NCI-H2196 (cell line): ENCODE data around the gene QKI.
A peak's percentile ranks its signal among the peaks of the same experiment; 100 is the strongest.
"Not testable (repeated sequence)": the region's sequence is repeated elsewhere in the genome, so short reads cannot be mapped to it uniquely, and the experiment has no call there.

Experiments
- DNase-seq: peaks from one replicate; lab custom pipeline; 2025; ENCODE audit not compliant: unreplicated experiment; lab: John Stamatoyannopoulos, UW

Gene QKI

GRCh38 chr6:163438298-163438939 lies 23.9 kb downstream of the QKI start:
- no peak for DNase-seq

GRCh38 chr6:163438940-163439335 lies 24.4 kb downstream of the QKI start:
- peak; percentile 9 for DNase-seq

- DNase-seq: not testable (repeated sequence)
Observed at GRCh38 chr6:163439390-163439789, 24.9 kb downstream of the QKI start.

GRCh38 chr6:163439997-163440396 lies 25.5 kb downstream of the QKI start:
- DNase-seq: no peak

GRCh38 chr6:163442336-163442735 lies 27.8 kb downstream of the QKI start:
- no peak for DNase-seq

GRCh38 chr6:163444077-163444476 lies 29.6 kb downstream of the QKI start:
- DNase-seq: no peak

GRCh38 chr6:163446549-163446948 lies 32.0 kb downstream of the QKI start:
- DNase-seq: no peak

- DNase-seq: no peak
Observed at GRCh38 chr6:163449076-163449475, 34.6 kb downstream of the QKI start.

GRCh38 chr6:163454425-163454824 lies 39.9 kb downstream of the QKI start:
- DNase-seq: no peak

GRCh38 chr6:163455552-163455951 lies 41.0 kb downstream of the QKI start:
- DNase-seq: no peak

GRCh38 chr6:163457637-163458561 lies 43.4 kb downstream of the QKI start:
- no peak for DNase-seq

GRCh38 chr6:163459007-163459406 lies 44.5 kb downstream of the QKI start:
- no peak for DNase-seq

GRCh38 chr6:163459536-163459935 lies 45.0 kb downstream of the QKI start:
- no peak for DNase-seq

GRCh38 chr6:163460307-163460782 lies 45.8 kb downstream of the QKI start:
- DNase-seq: no peak

GRCh38 chr6:163461696-163462095 lies 47.2 kb downstream of the QKI start:
- no peak for DNase-seq

- no peak for DNase-seq
Observed at GRCh38 chr6:163463180-163463579, 48.7 kb downstream of the QKI start.

GRCh38 chr6:163463795-163464194 lies 49.3 kb downstream of the QKI start:
- no peak for DNase-seq

GRCh38 chr6:163466839-163467390 lies 52.4 kb downstream of the QKI start:
- DNase-seq: no peak

- DNase-seq: no peak
Observed at GRCh38 chr6:163468738-163469137, 54.2 kb downstream of the QKI start.

GRCh38 chr6:163469459-163469985 lies 55.0 kb downstream of the QKI start:
- no peak for DNase-seq

GRCh38 chr6:163470611-163471010 lies 56.1 kb downstream of the QKI start:
- no peak for DNase-seq

GRCh38 chr6:163474581-163474980 lies 60.1 kb downstream of the QKI start:
- no peak for DNase-seq
